ENCODE results near the gene PIGL.

PIGL gene

DNA sequence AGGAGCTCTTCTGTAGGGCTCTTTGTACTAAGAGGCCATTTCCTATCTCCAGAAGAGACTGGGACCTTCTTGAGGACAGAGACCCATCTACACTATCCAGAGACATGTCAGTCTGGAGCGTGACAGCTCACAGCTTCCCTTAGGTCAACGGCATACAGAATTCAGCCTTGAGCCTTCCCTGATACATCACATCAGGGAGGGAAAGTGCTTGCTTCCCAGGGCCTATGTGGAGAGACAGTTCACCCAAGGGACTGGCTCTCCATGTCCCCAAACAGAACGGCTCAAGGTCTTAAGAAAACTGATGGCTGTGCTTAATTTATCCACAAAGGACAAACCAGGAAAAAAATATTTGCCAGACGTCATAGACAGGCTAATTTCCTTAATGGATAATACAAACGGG is 128.6 kb downstream of the PIGL start:
- in situ Hi-C loops (cut with HindIII; ENCODE audit: low sequenced_read_pairs) = no loop called here
- TF ChIP-seq, protein P1, sequence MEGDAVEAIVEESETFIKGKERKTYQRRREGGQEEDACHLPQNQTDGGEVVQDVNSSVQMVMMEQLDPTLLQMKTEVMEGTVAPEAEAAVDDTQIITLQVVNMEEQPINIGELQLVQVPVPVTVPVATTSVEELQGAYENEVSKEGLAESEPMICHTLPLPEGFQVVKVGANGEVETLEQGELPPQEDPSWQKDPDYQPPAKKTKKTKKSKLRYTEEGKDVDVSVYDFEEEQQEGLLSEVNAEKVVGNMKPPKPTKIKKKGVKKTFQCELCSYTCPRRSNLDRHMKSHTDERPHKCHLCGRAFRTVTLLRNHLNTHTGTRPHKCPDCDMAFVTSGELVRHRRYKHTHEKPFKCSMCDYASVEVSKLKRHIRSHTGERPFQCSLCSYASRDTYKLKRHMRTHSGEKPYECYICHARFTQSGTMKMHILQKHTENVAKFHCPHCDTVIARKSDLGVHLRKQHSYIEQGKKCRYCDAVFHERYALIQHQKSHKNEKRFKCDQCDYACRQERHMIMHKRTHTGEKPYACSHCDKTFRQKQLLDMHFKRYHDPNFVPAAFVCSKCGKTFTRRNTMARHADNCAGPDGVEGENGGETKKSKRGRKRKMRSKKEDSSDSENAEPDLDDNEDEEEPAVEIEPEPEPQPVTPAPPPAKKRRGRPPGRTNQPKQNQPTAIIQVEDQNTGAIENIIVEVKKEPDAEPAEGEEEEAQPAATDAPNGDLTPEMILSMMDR (IDR thresholded peaks at IDR 0.05; ENCODE audit: low read depth, low read length) = no peak
- H3K4me3 ChIP-seq (ENCODE audit: low read depth, low read length) = no peak overlapping the region
- no peak for DNase-seq (ENCODE audit: low read depth, low spot score)

DNA sequence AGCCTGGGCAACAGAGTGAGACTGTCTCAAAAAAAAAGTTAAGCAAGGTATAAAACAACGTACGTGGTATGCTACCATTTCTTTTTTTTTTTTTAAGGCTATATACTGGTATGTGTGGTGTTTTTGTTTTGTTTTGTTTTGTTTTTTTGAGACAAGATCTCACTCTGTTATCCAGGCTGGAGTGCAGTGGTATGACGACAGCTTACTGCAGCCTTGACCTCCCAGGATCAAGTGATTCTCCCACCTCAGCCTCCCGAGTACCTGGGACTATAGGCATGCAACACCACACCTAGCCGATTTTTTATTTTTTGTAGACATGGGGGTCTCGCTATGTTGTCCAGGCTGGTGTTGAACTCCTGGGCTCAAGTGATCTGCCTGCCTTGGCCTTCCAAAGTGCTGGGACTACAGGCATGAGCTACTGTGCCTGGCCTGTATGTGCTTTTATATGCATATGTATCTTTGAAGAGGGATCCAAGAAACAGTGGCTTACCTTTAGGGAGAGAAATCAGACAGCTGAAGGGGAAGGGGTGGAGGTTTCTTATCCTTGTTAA is 129.8 kb downstream of the PIGL start:
- DNase-seq (ENCODE audit: low read depth, low spot score) = no peak
- in situ Hi-C loops (cut with HindIII; ENCODE audit: low sequenced_read_pairs) = no loop called here
- H3K4me3 ChIP-seq (ENCODE audit: low read depth, low read length) = no peak overlapping the region
- TF ChIP-seq, protein P1 (IDR thresholded peaks at IDR 0.05; ENCODE audit: low read depth, low read length) = no peak

DNA sequence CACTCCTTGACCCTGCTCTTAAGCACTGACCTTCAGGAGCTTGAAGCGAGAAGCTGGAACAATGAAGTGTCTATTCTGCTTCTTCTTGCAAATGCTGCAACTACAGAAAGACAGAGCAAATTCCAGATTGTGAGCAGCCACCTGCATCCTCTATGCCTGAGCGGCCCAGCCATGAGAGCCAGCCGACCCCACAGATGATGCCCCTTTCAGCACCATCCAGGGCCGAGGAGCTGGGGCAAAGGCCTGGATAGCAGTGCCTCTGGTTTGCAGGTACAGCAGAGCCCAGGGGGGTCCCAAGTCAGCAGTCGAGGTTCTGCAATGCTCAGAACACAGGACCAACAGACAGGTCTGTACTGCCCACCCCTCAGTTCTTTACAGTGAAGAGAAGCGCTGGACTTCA is 131.6 kb downstream of the PIGL start:
- no peak overlapping the region for H3K4me3 ChIP-seq (ENCODE audit: low read depth, low read length)
- in situ Hi-C loops (cut with HindIII; ENCODE audit: low sequenced_read_pairs) = no loop called here
- no peak for DNase-seq (ENCODE audit: low read depth, low spot score)
- TF ChIP-seq, protein P1 (IDR thresholded peaks at IDR 0.05; ENCODE audit: low read depth, low read length) = no peak

DNA sequence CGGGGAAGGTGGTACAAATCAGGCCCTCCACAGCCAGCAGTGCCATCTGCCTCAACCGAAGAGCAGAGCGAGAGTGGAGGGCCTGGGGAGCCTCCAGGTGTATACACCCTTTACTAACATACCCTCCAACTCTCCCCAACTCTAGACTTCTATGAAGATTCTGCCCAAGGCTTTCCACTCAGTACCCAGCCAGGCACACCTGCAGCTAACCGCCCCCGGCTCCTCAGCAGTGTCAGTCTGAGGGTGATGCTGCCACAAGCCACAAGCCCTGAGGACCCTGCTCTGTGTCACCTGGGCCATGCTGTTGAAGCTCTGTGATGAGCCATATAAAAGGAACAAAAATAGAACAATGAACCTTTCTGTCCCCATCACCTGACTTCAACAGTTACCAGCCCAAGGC is 132.4 kb downstream of the PIGL start:
- in situ Hi-C loops (cut with HindIII; ENCODE audit: low sequenced_read_pairs) = no loop called here
- no peak for DNase-seq (ENCODE audit: low read depth, low spot score)
- TF ChIP-seq, protein P1 (IDR thresholded peaks at IDR 0.05; ENCODE audit: low read depth, low read length) = no peak
- no peak overlapping the region for H3K4me3 ChIP-seq (ENCODE audit: low read depth, low read length)

DNA sequence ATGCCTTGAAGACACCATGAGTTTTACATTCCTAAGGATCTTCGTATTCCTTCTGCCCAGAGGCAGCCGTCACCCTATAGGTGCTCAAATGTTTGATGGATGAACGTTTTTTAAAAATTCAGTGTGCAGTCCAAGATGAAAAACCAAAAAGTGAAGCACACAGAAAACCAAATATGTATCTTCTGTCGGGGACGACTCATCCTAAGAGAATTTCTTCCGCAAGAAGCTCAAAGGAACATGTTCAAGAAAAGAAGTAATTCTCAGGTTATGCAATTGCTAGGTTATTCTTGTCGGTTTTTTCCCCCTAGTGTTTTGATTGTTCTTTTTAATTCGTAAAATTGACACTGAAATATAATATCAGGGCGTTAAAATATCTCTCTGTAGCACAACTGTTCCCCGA is 134.8 kb downstream of the PIGL start:
- peak overlapping the region; percentile 69 for H3K4me3 ChIP-seq (ENCODE audit: low read depth, low read length)
- in situ Hi-C loops (cut with HindIII; ENCODE audit: low sequenced_read_pairs) = no loop called here
- peak; percentile 43 for DNase-seq (ENCODE audit: low read depth, low spot score)
- TF ChIP-seq, protein P1 (IDR thresholded peaks at IDR 0.05; ENCODE audit: low read depth, low read length) = no peak

DNA sequence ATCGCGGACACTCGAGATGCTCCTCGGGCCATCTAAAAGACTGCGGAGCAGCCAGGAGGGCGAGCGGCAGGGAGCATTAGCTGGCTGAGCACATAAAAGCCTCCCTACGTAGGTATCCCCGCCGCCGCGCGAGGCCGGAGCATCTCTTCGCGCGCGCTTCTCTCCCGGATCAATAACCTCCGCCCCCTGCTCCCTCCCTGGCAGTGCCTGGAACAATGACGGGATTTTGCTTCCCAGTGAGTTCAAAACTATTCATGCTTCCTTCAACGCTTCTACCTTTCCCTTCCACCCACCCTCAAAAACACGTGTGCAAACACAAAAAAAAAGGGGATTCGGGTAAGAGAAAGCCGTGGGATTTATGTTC is 135.3 kb downstream of the PIGL start:
- DNase-seq (ENCODE audit: low read depth, low spot score) = peak; percentile 46
- in situ Hi-C loops (cut with HindIII; ENCODE audit: low sequenced_read_pairs) = no loop called here
- H3K4me3 ChIP-seq (ENCODE audit: low read depth, low read length) = peak overlapping the region; percentile 69
- TF ChIP-seq, protein P1 (IDR thresholded peaks at IDR 0.05; ENCODE audit: low read depth, low read length) = no peak
